DOHH2 (cell line): ENCODE results near the gene TIMM23.
"Not testable (repeated sequence)": the region's sequence is repeated elsewhere in the genome, so short reads cannot be mapped to it uniquely, and the experiment has no call there.

Source experiments
- EZH2phosphoT487 ChIP-seq: fragments of 200-600 bp; sonication (generic); IDR thresholded peaks from 2 replicates; pipeline ENCODE4 v1.6.1; 2017; ENCODE audit warnings: borderline replicate concordance, mild to moderate bottlenecking, antibody characterized with exemption, low read length, moderate library complexity, mixed read lengths
- TF ChIP-seq, protein P1 (sequence below): fragments of 200-600 bp; sonication (generic); IDR thresholded peaks from one replicate; pipeline ENCODE4 v1.5.1; 2014; ENCODE audit warnings: antibody characterized with exemption, mild to moderate bottlenecking, low read depth, low read length; ENCODE audit not compliant: poor library complexity, severe bottlenecking

DNA sequence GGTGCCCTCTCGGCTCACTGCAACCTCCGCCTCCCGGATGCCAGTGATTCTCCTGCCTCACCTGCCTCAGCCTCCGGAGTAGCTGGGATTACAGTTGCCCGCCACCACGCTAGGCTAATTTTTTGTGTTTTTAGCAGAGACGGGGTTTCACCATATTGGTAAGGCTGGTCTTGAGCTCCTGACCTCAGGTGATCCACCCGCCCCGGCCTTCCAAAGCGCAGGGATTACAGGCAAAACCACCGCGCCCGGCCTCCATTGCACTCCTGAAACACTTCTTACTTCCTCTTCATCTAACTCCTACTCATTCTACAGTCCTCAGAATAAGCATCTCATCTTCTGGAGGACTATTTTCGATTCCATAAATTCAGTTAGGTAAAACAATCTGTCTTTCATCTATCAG lies 1.3 kb upstream of the TIMM23 start:
- TF ChIP-seq, protein P1, sequence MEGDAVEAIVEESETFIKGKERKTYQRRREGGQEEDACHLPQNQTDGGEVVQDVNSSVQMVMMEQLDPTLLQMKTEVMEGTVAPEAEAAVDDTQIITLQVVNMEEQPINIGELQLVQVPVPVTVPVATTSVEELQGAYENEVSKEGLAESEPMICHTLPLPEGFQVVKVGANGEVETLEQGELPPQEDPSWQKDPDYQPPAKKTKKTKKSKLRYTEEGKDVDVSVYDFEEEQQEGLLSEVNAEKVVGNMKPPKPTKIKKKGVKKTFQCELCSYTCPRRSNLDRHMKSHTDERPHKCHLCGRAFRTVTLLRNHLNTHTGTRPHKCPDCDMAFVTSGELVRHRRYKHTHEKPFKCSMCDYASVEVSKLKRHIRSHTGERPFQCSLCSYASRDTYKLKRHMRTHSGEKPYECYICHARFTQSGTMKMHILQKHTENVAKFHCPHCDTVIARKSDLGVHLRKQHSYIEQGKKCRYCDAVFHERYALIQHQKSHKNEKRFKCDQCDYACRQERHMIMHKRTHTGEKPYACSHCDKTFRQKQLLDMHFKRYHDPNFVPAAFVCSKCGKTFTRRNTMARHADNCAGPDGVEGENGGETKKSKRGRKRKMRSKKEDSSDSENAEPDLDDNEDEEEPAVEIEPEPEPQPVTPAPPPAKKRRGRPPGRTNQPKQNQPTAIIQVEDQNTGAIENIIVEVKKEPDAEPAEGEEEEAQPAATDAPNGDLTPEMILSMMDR: not testable (repeated sequence)
- TF ChIP-seq EZH2phosphoT487: not testable (repeated sequence)
